HG03571 (cell line): ENCODE measurements around the gene CHD9.
"Not testable (repeated sequence)": the region's sequence is repeated elsewhere in the genome, so short reads cannot be mapped to it uniquely, and the experiment has no call there.

Source experiments
- ATAC-seq: cut with Tn5 transposase; IDR thresholded peaks from one replicate; pipeline ENCODE4 v1.9.1; 2021; ENCODE audit not compliant: unreplicated experiment

The CHD9 gene

DNA sequence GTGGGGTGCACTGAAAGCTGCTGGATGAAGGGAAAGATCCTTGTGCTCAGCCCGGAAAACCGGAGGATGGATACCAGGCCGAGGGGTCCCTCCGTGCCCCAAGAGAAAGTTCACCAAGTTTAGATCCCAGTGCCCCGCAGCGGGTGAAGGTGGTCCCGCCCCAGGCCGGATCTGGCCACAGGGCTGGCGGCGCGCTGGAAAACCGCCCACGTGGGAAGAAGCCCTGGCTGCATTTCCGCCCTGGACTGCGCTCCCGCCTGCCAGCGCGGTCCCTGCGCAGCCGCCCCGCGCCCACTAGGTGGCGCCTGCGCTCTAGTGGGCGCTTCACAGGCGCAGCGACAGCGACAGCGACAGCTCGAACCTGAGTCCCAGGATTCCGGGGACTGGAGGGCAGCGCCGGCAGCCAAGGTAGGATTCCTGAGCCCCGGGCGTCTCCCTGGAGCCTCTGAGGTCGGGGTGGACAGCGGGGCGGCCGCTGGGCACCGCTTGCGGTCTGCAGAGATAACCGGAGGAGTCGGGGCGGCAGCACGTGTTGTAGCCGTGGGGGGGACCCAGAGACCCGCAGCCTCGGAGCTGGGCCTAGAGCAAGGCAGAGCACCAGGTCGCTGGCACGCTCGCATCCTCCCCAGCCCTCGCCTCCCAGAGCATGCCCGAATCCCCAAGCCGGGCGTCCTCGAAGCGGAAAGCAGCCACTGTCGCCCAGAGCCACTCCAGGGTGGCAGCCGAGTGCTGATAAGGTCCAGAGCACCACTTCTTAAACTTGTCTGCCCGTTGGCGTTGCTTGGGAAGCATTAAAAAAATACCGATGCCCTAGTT lies at the start of gene CHD9:
Gene CHD9 (plus strand): TSS at position 322 of the 816 bp plus-strand sequence. CDS start 101,099 bp downstream, outside the sequence.
- peak; percentile 81 for ATAC-seq

DNA sequence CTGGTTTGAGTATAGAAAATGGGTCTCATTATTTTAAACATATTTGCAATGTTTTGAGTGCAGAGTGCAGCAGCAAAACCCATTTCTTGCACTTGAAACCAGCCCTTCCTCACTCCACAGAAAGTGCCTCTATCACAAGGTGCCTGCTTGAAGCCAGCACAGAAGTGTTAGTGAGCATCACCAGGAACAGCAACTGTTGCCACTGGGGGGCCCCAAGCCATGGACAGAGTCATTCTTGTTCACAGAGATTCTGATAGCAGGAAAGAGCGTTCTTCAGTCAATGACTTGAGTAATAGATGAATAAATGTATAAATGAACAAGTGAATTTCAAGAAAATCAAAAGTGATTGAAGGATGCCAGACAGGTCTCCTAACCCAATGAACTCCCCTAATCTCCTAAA lies 47.7 kb upstream of the CHD9 start:
- no peak for ATAC-seq

DNA sequence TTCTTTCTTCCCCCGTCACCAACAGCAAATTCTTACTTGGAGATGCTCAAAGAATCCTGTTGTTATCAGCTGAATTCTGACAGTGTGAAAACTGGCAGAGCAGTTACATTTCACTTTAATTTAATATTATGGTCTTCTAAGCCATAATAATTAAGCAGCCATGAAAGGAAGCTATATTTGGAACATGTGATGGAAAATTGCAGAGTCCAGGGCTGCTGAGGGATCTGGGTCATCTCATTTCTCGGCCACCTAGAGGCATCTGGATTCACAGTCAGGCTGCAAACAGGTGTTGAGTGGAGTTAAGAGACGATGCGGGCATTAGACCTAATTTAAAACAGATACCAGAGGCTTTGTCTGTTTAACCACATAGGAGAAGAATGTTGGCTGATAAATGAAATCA lies 40.5 kb upstream of the CHD9 start:
- no peak for ATAC-seq

DNA sequence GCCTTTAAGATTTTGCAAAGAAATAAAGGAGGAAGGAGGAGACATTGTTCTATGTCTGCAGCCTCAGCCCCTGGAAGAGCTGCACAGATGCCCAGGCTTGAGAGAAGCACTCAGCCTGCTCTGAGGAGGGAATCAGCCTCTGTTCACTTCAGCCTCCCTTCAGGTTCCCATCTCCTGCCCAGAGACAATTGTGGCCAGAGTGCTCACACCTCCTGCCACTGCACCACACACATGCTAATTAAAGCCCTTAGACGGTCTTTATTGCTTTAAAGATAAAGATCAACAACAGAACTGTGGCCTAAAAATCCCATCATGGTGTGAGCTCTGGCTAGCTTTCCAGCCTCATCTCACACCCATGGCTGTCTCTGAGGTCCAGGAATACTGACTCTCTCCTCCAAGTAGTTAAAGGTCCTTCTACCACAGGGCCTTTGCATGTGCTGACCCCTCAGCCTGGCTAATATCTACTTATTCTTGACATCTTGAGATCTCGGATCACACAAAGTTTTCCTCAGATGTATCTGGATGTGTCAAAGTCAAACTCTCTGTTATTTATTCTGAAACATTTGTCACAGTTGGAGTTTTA lies 35.9 kb upstream of the CHD9 start:
- ATAC-seq, result no peak

DNA sequence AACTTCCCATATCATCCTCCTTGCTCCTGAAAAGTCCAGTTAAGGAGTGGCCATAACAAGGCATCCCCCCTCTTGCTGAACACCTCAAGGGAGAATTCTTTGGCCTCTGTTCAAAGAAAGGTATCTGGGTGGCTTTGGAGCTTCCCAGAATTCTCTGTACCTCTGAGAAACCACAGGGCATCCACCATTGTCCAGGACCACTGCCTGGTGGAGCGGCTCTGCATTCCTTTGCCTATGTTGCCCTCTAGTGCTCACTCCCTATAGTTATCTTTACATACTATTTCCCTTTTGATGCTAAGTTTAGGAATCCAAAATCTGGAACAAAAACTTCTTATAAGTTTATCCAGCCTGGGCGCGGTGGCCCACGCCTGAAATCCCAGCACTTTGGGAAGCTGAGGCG lies 32.4 kb upstream of the CHD9 start:
- ATAC-seq, result no peak

DNA sequence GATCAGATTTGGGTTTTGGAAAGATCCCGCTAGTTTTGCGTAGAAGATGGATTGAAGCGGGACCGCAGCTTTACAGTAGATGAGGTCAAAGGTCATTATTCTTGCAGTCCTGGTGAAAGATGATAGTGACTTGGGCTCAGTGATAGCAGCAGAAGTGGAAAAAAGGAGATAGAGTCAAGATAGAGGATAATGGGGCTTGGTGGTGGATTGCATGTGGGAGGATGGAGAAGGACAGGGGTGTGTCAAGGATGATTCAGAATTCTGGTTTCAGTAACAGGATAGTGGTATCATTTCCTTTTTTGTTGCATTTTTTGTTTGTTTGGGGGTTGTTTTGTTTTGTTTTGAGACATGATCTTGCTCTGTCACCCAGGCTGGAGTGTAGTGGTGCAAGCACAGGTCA lies 30.7 kb upstream of the CHD9 start:
- no peak for ATAC-seq

DNA sequence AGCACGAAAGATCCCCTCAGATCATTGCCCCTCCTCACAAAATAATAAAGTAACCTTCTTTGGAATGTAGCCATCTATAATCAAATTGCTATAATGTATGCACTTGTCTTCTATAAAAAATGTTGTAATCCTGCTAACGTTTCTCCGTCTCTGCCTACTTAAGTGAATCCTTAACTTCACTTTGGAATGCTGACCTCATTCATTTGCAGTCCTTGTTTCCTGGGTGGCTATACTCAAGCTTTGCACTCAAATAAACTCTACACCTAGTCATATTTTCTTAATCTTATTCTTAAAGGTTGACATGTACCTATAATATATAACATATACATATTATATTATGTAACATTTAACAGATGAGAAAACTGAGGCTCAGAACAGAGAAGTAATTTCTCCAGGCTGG lies 24.8 kb upstream of the CHD9 start:
- no peak for ATAC-seq

DNA sequence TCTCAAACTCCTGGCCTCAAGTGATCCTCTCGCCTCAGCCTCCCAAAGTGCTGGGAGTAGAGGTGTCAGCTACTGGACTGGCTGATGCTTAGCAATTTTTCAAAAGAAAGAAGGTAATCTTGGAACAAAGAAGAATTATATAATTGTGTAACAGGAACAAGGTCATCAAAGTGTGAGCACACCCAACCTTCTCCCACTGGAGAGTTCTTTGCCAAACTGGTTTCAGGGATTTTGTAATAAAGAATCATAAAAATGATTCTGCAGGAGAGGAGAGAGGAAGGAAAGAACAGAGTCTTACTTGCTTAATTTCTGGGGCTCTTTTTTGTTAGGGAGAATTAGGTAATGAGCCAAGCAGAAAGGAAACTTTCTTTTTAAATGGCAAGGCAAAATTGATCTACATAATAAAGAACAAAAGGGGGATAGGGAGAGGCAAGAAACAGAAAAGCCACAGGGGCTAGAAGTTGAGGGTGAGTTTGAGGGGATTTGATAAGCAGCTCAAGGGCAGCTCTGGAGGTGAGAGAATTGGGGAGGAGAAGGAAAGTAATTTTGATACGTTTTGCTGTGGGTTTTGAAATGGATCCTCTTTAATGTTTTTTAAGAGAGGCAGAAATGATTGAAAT lies 23.4 kb upstream of the CHD9 start:
- ATAC-seq, result no peak

- ATAC-seq, result no peak
These were observed 20.5 kb upstream of the CHD9 start for GRCh38 chr16:53034306-53034705.

DNA sequence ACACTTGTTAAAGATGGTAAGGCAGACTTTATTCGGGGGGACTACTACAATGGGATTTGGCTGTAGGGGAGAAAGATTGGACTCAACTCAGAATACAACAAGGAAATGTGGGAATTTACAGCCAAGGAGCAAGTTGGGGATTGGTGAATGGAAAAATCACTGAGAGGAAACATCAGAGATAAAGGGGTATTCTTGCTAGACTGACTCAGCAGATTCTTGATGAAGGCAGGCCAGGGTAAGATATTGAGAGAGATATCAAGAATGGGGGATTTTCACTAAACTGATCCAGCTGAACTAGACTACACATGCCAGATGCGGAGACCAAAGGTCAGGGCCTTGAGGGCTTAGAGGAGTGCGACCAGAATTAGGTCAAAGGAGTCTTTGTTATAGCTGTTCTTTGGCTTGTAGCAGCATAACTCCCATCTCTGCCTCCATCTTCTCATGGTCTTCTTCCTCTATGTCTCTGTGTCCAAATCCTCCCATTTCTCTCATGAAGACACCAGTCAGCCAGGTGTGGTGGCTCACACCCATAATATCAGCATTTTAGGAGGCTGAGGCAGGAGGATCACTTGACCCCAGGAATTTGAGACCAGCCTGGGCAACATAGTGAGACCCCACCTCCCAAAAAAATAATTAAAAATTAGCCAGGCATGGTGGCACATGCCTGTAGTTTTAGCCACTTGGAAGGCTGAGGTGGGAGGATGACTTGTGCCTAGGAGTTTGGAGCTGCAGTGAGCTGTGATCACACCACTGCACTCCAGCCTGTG lies 19.4 kb upstream of the CHD9 start:
- no peak for ATAC-seq

DNA sequence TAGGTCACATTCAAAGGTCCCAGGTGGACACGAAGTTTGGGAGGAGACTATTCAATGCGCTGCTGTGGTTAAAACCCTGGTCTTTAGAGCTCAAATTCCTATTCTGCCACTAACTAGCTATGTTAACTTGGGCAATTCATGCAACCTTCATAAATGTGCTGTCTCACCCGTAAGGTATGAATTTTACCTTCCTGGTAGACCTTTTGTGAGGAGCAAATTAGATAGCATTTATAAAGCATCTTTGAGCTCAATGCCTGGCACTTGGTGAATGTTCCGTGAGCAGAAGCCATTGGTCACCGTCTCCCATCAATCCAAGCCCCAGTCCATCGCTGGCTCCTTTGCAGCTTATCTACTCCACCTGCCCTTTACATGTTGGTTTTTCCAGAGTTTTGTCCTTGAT lies 18.7 kb upstream of the CHD9 start:
- no peak for ATAC-seq

GRCh38 chr16:53036711-53037110 lies 18.1 kb upstream of the CHD9 start:
- not testable (repeated sequence) for ATAC-seq

DNA sequence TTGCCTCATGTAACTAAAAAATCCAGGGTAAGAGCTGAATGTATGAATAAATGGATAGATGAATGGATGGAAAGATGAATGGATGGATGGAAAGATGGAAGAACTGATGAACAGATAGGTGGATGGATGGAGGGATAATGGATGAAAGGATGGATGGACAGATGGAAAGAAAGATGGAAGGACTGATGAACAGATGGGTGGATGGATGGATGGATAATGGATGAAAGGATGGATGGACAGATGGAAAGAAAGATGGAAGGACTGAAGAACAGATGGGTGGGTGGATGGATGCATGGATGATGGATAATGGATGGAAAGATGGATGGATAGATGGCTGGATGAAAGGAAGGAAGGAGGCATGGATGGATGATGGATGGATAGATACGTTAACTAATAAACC lies 14.0 kb upstream of the CHD9 start:
- ATAC-seq, result no peak

DNA sequence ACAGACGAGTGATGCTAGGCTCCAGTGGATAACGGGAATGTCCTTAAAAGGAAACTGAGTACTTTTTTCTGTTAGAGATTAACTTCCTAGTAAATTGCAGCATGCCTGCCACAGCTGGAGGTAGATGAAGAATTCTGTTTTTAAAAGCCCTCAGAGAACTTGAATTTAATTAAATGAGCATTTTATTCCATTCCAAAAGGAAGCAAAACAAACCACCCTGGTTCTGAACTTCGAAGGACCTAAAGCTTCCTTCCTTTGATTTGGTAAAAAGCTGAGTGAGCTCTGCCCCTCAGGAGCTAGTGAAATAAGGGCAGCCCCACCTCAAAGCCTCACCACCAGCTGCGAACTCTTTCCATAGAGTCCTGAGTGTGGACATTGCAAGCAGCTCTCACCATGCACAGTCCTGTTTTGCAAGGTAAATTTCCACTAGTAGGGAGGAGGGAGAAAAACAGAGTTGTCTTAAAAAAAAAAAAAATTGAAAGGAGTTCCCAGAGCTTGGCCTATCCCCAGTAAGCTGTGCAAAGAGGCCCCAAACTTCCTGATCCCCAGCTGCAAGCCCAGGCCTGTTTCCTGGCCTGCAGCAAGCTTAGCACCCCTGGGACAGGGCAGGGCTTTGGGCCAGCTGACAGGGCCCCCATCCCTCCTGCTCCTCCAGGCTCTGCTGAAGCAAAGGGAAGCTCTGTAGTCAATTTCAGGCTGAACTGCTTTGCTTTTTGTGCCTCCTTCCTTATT lies 13.3 kb upstream of the CHD9 start:
- no peak for ATAC-seq

DNA sequence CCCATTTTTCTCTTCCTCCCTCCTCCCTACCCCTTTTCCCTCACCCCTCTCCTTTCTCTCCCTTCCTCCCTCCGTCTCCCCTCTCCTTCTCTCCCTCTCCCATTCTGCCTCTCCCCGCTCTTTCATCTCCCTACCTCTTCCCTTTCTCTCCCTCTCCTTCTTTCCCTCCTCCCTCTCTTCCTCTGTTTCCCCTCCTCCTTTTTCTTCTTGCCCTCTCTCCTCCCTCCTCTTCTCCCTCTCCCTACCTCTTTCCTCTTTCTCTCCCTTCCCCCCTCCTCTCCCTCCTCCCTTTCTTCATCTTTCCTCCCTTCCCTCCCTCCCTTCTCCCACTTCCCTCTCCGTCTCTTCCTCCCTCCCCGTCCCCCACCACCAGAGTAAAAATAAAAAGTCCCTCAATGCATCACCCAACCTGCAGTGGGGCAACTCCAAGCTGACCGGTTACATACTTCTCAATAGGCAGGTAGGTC lies 12.5 kb upstream of the CHD9 start:
- ATAC-seq, result no peak

- no peak for ATAC-seq
These were observed 11.4 kb upstream of the CHD9 start for GRCh38 chr16:53043428-53043831.

DNA sequence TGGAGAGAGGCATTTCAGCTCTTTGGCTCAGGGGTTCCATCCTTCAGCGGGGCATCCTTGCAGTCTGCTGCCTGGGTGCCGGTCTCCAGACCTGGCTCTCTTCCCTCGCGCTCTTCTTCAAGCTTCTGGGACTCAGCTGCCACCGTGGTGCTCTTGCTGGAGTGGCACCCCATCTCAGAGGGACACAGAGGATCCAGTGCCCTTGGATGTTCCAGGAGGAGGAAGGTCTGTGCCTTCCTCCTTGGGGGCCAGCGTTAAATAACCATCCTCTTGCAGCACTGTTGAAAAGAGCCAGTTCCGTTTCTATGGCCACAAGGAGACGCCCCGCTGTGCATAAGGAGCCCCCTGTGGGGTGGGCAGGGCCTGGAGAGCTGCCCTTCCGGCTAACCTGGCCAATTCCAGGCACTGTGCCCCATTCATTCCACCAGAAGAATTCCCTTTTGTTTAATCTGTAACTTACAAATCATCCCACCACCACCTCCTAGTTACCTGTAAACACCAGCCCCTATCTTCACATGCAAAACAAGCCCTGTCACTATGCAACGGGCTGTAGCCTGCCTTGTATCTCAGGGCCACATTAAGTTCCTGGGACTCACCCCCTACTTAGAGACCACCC lies 10.7 kb upstream of the CHD9 start:
- ATAC-seq, result no peak

DNA sequence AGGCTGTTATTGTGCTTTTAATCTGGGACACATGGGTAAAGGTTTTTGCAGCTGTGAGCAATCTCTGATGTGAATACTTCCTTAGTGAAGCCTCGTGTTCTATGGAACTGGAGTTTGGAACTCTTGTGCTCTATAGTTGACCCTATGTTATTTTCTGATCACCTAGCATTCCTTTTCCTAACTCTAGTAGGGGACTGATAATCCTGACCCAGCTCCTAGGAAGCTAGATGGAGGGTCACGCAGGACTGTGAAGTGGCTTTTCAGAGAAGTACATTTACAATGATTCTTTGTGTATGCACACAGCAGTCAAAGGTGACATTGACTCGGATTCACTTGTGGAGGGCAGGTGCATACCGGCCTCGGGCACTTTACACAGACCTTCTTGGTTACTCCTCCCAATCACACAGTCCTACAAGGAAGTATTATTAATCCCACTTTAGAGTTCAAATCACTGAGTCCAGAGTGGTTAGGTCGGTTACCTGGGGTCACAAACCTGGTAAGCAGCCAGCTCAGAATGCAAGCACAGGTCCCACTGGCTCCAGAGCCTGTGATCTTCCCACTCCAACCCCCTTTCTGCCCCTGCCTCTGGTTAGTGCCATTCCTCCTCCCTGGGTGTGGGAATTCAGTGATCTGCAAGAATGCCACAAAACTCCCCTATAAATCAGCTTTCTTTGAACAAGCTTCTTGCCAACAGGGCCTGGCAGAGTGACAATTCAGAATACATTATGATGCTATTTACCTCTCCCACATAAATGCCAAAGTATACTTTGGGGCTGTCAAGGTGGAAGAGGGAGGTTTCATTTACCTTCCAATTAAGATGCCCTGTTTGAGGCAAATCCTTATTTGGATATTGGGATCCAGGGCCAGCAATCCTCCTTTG lies 9.2 kb upstream of the CHD9 start:
- ATAC-seq, result no peak

DNA sequence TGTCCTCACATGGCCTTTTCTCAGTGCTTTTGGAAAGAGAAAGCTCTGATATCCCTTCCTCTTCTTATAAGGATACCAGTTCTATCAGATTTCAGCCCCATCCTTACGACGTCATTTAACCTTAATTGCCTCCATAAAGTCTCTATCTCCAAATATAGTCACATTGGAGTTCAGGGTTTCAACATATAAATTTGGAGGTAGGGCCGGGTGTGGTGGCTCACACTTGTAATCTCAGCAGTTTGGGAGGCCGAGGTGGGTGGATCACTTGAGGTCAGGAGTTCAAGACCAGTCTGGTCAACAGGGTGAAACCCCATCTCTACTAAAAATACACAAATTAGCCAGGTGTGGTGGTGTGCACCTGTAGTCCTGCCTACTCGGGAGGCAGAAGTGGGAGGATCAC lies 7.3 kb upstream of the CHD9 start:
- ATAC-seq, result not testable (repeated sequence)
